BE2C (cell line): ENCODE measurements around the gene FAM193A.
"Not testable (repeated sequence)": the region's sequence is repeated elsewhere in the genome, so short reads cannot be mapped to it uniquely, and the experiment has no call there.

ENCODE experiments used
- DNase-seq: peaks from one replicate; pipeline ENCODE4 v3.0.0-alpha.2; 2020
- H3K27me3 ChIP-seq: fragments of 250-450 bp; sonication (Bioruptor Pico); 2 replicates; pipeline ENCODE4 v1.5.1; 2020; ENCODE audit warnings: mild to moderate bottlenecking
- H3K36me3 ChIP-seq: fragments of 250-450 bp; sonication (Bioruptor Pico); 2 replicates; pipeline ENCODE4 v1.5.1; 2020; ENCODE audit warnings: mild to moderate bottlenecking
- H3K4me1 ChIP-seq: fragments of 250-450 bp; sonication (Bioruptor Pico); 2 replicates; pipeline ENCODE4 v1.5.1; 2020
- H3K4me3 ChIP-seq: 2 replicates; pipeline ENCODE4 v1.5.1; 2011; ENCODE audit warnings: low read depth, low read length
- H3K9me3 ChIP-seq: fragments of 250-450 bp; sonication (Bioruptor Pico); 2 replicates; pipeline ENCODE4 v1.5.1; 2020
- TF ChIP-seq, protein P1 (sequence below): IDR thresholded peaks from 2 replicates; pipeline ENCODE4 v1.5.1; 2012; ENCODE audit warnings: mild to moderate bottlenecking, low read depth, low read length

Gene FAM193A

DNA sequence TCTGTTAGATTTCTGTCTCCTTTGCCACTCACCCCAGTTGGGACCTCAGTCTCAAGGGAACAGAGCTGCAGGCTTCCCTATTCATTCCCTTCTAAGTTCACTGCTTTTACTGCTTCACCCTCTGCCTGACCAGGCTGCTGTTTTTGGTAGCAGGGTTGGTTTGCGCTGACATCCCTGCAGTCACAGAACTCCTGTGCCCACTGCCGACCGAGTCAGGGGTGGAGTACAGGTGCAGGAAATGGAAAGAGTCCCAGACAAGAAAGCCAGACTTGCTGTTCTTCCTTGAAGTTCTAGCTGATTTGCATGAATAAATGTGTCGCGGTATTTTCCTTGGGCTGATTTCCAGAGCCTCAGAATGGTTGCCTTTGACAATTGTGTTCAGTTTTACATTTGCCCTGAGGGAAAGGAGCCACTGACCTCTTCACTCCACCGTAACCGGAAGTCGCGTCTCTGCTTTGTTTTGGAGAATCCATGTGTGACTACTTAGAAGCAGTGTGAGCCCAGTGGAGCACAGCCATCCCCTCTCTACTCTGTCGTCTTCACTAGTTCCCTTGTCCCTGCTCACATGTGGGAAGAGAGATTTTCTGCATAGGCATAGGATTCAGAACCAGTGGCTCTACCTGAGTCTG lies 134.9 kb downstream of the FAM193A start:
- Histone ChIP-seq H3K4me3 (no peak overlapping the region), H3K27me3 (no peaks in the 10 kb centered on the region), H3K4me1 (no peaks in the 10 kb centered on the region), H3K36me3 (peaks cover 65% of the 10 kb centered on the region), H3K9me3 (no peaks in the 10 kb centered on the region)
- TF ChIP-seq, protein P1, sequence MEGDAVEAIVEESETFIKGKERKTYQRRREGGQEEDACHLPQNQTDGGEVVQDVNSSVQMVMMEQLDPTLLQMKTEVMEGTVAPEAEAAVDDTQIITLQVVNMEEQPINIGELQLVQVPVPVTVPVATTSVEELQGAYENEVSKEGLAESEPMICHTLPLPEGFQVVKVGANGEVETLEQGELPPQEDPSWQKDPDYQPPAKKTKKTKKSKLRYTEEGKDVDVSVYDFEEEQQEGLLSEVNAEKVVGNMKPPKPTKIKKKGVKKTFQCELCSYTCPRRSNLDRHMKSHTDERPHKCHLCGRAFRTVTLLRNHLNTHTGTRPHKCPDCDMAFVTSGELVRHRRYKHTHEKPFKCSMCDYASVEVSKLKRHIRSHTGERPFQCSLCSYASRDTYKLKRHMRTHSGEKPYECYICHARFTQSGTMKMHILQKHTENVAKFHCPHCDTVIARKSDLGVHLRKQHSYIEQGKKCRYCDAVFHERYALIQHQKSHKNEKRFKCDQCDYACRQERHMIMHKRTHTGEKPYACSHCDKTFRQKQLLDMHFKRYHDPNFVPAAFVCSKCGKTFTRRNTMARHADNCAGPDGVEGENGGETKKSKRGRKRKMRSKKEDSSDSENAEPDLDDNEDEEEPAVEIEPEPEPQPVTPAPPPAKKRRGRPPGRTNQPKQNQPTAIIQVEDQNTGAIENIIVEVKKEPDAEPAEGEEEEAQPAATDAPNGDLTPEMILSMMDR = no peak
- no peak for DNase-seq

DNA sequence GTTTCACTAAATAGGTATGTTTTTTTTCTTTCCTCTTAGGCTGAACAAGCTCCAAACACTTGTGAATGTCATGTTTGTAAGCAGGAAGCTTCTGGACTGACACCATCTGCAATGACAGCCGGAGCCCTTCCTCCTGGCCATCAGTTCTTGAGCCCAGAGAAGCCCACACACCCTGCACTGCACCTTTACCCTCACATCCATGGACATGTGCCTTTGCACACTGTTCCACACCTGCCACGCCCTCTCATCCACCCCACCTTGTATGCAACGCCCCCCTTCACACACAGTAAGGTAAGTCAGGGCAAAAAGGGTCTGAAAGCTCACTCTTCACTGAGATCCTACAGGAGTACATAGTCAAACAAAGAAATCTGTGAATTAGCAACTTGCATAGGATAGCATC lies 135.6 kb downstream of the FAM193A start:
- Histone ChIP-seq H3K27me3 (no peaks in the 10 kb centered on the region), H3K4me3 (no peak overlapping the region), H3K4me1 (no peaks in the 10 kb centered on the region), H3K9me3 (no peaks in the 10 kb centered on the region), H3K36me3 (peaks cover 65% of the 10 kb centered on the region)
- DNase-seq = no peak
- TF ChIP-seq, protein P1 = no peak

DNA sequence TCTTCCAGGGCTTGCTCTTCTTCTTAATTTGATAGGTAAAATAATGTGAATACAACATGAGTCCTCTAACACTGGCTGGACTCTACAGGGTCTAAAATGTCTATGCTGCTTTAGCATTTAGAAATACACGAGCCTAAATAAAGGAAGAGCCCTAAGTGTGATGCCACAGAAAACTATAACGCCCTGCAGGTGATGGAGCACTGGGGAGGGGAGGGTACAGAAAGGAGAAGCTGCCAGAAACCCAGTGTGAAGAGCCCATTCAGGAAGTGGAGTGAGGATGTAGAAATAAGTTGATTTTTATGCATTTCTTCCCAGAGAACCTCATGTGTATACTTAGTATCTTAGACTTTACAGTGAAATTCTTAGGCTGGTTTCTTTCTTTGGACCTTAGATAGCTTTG lies 136.3 kb downstream of the FAM193A start:
- DNase-seq = no peak
- no peaks in the 10 kb centered on the region for H3K9me3 ChIP-seq
- H3K27me3 ChIP-seq = no peaks in the 10 kb centered on the region
- no peaks in the 10 kb centered on the region for H3K4me1 ChIP-seq
- H3K36me3 ChIP-seq = peaks cover 65% of the 10 kb centered on the region
- no peak overlapping the region for H3K4me3 ChIP-seq
- TF ChIP-seq, protein P1 = no peak

DNA sequence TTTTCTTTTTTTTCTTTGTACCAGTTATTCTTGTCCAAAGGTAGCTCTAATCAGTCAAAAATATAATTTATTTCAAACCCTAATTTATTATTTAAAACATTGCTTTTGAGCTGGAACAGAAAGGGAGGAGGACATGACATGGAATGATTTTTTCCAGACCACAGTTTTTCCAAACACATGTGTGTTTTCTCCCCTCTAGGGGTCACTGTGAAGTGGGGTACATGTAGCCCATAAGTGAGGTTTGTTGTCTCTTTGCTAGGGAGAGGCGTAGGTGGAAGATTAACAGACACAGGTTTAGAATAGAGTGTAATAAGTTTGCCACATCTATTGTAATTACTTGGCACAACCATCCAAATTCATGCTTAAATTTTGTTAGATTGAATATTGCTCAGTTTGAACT lies 136.7 kb downstream of the FAM193A start:
- Histone ChIP-seq H3K4me1 (no peaks in the 10 kb centered on the region), H3K4me3 (no peak overlapping the region), H3K27me3 (no peaks in the 10 kb centered on the region), H3K9me3 (no peaks in the 10 kb centered on the region), H3K36me3 (peaks cover 65% of the 10 kb centered on the region)
- TF ChIP-seq, protein P1 = peak; percentile 55
- no peak for DNase-seq

DNA sequence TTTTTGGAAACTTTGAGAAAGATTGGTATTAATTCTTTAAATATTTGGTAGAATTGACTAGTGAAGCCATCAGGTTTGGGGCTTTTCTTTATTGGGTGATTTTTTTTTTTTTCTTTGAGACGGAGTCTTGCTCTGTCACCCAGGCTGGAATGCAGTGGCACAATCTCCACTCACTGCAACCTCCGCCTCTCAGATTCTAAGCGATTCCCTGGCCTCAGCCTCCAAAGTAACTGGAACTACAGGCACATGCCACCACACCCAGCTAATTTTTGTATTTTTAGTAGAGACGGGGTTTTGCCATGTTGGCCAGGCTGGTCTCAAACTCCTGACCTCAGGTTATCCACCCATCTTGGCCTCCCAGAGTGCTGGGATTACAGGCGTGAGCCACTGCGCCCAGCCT lies 143.3 kb downstream of the FAM193A start:
- DNase-seq, H3K9me3 ChIP-seq, H3K4me1 ChIP-seq, H3K4me3 ChIP-seq, H3K27me3 ChIP-seq: not testable (repeated sequence)
- H3K36me3 ChIP-seq = peaks cover 30% of the 10 kb centered on the region

DNA sequence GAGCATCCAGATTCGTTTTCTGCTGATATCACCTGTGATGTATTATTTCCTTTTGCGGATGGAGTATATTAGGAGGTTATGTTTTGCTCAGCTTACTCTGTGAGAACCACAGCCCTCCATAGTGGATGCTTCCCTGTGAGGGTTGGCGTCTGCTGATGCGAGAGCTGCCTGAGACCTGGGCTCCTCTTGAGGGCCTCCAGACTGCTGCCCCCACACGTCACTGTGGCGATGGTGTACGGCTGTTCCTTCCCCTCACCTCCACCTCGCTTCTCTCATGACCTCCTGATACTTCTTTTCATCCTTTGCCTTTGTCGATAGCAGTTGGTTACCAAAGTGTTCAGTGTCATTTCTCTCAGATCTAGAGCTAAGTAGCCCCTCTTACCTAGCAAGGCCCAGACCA lies 148.0 kb downstream of the FAM193A start:
- H3K36me3 ChIP-seq = peaks cover 42% of the 10 kb centered on the region

More for the DNA sequence above, 148.0 kb downstream of the FAM193A start:
- DNase-seq = no peak
- Histone ChIP-seq H3K9me3 (no peaks in the 10 kb centered on the region), H3K4me3 (no peak overlapping the region), H3K4me1 (no peaks in the 10 kb centered on the region), H3K27me3 (no peaks in the 10 kb centered on the region)
- TF ChIP-seq, protein P1 = no peak
